Measurements from ENCODE around the gene NEMF. TPM values are rescaled to one million over a fixed set of nuclear protein-coding genes. Genes with fewer than 3 reads are reported as not detected.

NEMF gene
- total RNA-seq, 5 donors from 2014 or later (not counting 1 experiment from before 2014, with no cell fraction given): 73.0 to 106 (median 88.8) TPM

DNA sequence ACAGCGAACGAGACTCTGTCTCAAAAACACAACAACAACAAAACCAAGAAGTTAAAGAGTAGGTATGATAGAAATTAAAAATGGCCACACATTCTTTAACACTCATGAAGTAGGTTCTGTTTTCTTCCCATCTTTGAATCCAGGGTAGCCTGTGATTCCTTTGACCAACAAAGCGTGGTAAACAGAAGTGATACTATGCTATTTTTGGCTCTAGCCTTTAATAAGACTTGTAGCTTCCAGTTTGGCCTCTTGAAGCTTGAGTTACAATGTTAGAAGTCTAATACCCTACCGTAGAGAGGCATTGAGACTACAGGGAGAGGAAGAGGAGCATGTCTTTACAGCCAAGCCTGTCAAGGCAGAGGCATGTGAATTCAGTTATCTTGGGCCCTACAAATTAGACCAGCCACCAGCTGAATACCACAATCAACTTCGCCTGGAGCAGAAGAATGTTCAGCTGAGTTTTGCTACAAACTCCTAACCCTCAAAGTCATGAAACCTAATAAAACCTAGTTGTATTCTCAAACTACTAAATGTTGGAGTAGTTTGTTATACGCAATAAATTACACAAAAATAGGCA lies 4.9 kb upstream of the NEMF start:
- 100% methylated on average over 1 of the region's 6 CpGs for WGBS (ENCODE audit: insufficient coverage)
- ATAC-seq (replicated peaks in 1 of 4): no peak
- POLR2A ChIA-PET: interaction anchor here in 1 of 2 donors (0.5 to 0.7 kb wide), 2 partner anchors 82 to 249 kb away, joined by 3 to 15 read pairs; no protein-coding TSS in a partner anchor
- H3K27me3 ChIP-seq (replicated peaks in 1 of 2; ENCODE audit: control insufficient read depth in 2 of 2, extremely low read depth in 1 of 2, insufficient read depth in 2 of 2, low read length in 1 of 2): no peaks in the 10 kb centered on the region
- no peak overlapping the region for H3K27ac ChIP-seq (ENCODE audit: low read length)
- H3K36me3 ChIP-seq (ENCODE audit: control insufficient read depth in 2 of 2, extremely low read depth in 1 of 2, insufficient read depth in 1 of 2, low read length in 1 of 2): no peaks in the 10 kb centered on the region
- CTCF ChIA-PET: interaction anchor here in 1 of 2 donors (1.1 kb wide), 1 partner anchor 259 kb away, joined by 3 read pairs; the partner anchor contains the start of gene VCPKMT
- H3K9me3 ChIP-seq: no peaks in the 10 kb centered on the region
- peaks cover 7 to 21% of the 10 kb centered on the region in 2 experiments for H3K4me1 ChIP-seq (ENCODE audit: control insufficient read depth in 1 of 2, extremely low read depth in 1 of 2, insufficient read depth in 2 of 2, low read length in 2 of 2)
- Mint-ChIP-seq H3K27ac (no peak overlapping the region), H3K9me3 (no peaks in the 10 kb centered on the region), H3K4me3 (no peak overlapping the region), H3K36me3 (no peaks in the 10 kb centered on the region), H3K27me3 (peaks cover 0 to 4% of the 10 kb centered on the region in 2 donors), H3K4me1 (peaks cover 17 to 32% (median 27%) of the 10 kb centered on the region in 3 donors)
- DNase-seq: no peak
- no peak overlapping the region for H3K4me3 ChIP-seq (ENCODE audit: control insufficient read depth in 1 of 2, extremely low read depth in 1 of 2, low read length in 1 of 2)

DNA sequence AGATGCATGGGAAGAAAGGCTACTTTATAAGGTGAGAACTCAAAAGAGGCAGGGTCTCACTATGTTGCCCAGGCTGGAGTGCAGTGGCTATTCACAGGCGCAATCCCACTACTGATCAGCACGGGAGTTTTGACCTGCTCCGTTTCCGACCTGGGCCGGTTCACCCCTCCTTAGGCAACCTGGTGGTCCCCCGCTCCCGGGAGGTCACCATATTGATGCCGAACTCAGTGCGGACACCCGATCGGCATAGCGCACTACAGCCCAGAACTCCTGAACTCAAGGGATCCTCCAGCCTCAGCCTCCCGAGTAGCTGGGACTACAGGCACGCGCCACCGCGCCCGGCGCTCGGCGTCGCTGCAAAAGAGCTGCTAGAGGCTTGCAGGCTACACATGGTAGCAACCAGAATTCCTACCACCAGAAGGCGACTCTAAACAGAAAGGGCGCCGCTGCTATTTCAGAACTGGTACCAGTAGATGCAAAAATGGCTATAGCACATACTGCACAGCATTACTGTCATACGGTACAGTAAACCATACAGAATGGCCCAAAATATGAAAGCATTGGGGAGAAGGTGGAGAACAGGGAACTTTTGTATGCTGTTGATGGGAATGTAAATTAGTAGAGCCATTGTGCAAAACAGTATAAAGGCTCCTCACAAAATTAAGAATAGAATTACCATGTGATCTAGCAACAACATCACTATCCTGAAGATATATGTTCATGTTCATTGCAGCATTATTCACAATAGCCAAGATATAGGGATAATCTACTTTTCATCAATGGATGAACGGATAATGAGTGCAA lies 1.2 kb upstream of the NEMF start:
- ATAC-seq (replicated peaks in 1 of 4) (peak; percentile 67 to 76 (median 71)), DNase-seq (peak; percentile 51 to 84 (median 69))
- H3K36me3 Mint-ChIP-seq: peaks cover 10% of the 10 kb centered on the region
- H3K27me3 Mint-ChIP-seq: no peaks in the 10 kb centered on the region
- Histone ChIP-seq H3K4me3 (ENCODE audit: control insufficient read depth in 1 of 2, extremely low read depth in 1 of 2, low read length in 1 of 2) (peak overlapping the region; percentile 38 to 79), H3K27ac (ENCODE audit: low read length) (peak overlapping the region; percentile 36), H3K9me3 (no peaks in the 10 kb centered on the region), H3K36me3 (ENCODE audit: control insufficient read depth in 2 of 2, extremely low read depth in 1 of 2, insufficient read depth in 1 of 2, low read length in 1 of 2) (peaks cover 0 to 13% of the 10 kb centered on the region in 2 donors), H3K4me1 (ENCODE audit: control insufficient read depth in 1 of 2, extremely low read depth in 1 of 2, insufficient read depth in 2 of 2, low read length in 2 of 2) (peaks cover 11 to 19% of the 10 kb centered on the region in 2 experiments), H3K27me3 (replicated peaks in 1 of 2; ENCODE audit: control insufficient read depth in 2 of 2, extremely low read depth in 1 of 2, insufficient read depth in 2 of 2, low read length in 1 of 2) (no peaks in the 10 kb centered on the region)
- no peaks in the 10 kb centered on the region for H3K9me3 Mint-ChIP-seq
- peak overlapping the region; percentile 98 to 100 (median 99) for H3K4me3 Mint-ChIP-seq
- POLR2A ChIA-PET: interaction anchor here (0.5 to 3.8 kb wide), 4 partner anchors 8 to 272 kb away, joined by 3 to 33 read pairs (median 10); no protein-coding TSS in a partner anchor
- H3K27ac Mint-ChIP-seq: peak overlapping the region; percentile 84 to 97
- CTCF ChIA-PET: interaction anchor here (0.5 to 7.3 kb wide), 27 partner anchors 8 to 674 kb away, joined by 3 to 144 read pairs (median 6); partner anchors contain the start of genes MGAT2 (in 1 of the 2), RPL36AL (in 1 of the 2) and VCPKMT (in 1 of the 2)
- WGBS (ENCODE audit: insufficient coverage): 25% methylated on average over 20 of the region's 27 CpGs
- peaks cover 42 to 54% (median 45%) of the 10 kb centered on the region in 3 donors for H3K4me1 Mint-ChIP-seq

DNA sequence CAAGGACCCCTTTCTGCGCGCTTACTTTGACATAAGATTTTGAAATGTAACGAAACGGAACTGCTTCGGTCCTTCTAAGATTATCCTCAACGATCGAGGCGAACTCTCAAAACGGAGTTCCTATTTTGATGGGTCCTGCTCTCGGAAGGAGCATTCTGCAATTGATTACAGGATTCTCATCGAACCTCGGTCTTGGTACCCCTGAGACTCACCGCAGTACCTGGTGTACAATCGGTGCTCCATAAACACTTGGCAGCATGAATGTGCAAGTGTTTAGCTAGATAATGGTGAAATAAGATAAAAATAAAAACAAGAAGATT lies 530 bp upstream of the NEMF start:
- Mint-ChIP-seq H3K27me3 (no peaks in the 10 kb centered on the region), H3K4me3 (peak overlapping the region; percentile 98 to 100 (median 99)), H3K4me1 (peaks cover 43 to 55% (median 45%) of the 10 kb centered on the region in 3 donors), H3K9me3 (no peaks in the 10 kb centered on the region), H3K27ac (peak overlapping the region; percentile 96 to 97), H3K36me3 (peaks cover 11% of the 10 kb centered on the region)
- H3K4me3 ChIP-seq (ENCODE audit: control insufficient read depth in 1 of 2, extremely low read depth in 1 of 2, low read length in 1 of 2): peak overlapping the region; percentile 79 to 96
- peaks cover 0 to 14% of the 10 kb centered on the region in 2 donors for H3K36me3 ChIP-seq (ENCODE audit: control insufficient read depth in 2 of 2, extremely low read depth in 1 of 2, insufficient read depth in 1 of 2, low read length in 1 of 2)
- ATAC-seq (replicated peaks in 1 of 4): peak; percentile 5 to 27 (median 12)
- DNase-seq: no peak
- H3K9me3 ChIP-seq: no peaks in the 10 kb centered on the region
- H3K27ac ChIP-seq (ENCODE audit: low read length): peak overlapping the region; percentile 73
- no peaks in the 10 kb centered on the region for H3K27me3 ChIP-seq (replicated peaks in 1 of 2; ENCODE audit: control insufficient read depth in 2 of 2, extremely low read depth in 1 of 2, insufficient read depth in 2 of 2, low read length in 1 of 2)
- CTCF ChIA-PET: interaction anchor here (0.6 to 7.3 kb wide), 33 partner anchors 9 to 675 kb away, joined by 3 to 144 read pairs (median 7); partner anchors contain the start of genes VCPKMT (in 2 of the 2), MGAT2 (in 1 of the 2), RPL36AL (in 1 of the 2) and RPS29 (in 1 of the 2)
- POLR2A ChIA-PET: interaction anchor here (0.5 to 3.8 kb wide), 5 partner anchors 9 to 271 kb away, joined by 3 to 33 read pairs (median 6); no protein-coding TSS in a partner anchor
- peaks cover 11 to 19% of the 10 kb centered on the region in 2 experiments for H3K4me1 ChIP-seq (ENCODE audit: control insufficient read depth in 1 of 2, extremely low read depth in 1 of 2, insufficient read depth in 2 of 2, low read length in 2 of 2)
- 0% methylated on average over 12 of the region's 14 CpGs for WGBS (ENCODE audit: insufficient coverage)

DNA sequence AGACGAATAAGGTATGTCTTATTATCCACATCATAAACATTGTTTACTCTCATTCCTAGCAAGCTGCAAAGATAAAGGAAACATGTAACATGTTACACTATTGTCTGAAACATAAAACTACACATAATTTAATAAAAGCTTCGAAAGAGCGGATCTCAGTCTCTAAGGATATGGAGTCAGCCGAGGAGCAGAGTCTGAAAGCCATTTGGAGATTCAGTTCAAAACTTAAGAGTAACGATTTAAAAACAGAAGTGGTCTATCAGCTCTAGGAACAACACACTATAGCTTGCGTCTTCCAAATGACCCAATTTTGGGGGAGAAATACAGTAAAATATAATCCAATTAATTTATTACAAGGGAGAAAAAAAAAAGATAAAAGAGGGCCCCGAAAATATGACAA lies 775 bp downstream of the NEMF start:
- no peaks in the 10 kb centered on the region for H3K9me3 Mint-ChIP-seq
- DNase-seq (no peak), ATAC-seq (replicated peaks in 1 of 4) (no peak)
- POLR2A ChIA-PET: interaction anchor here (0.5 to 3.8 kb wide), 22 partner anchors 10 to 266 kb away, joined by 3 to 33 read pairs (median 3); partner anchors contain the start of gene LRR1 (in 1 of the 2)
- H3K4me1 Mint-ChIP-seq: peaks cover 44 to 55% (median 45%) of the 10 kb centered on the region in 3 donors
- H3K27ac Mint-ChIP-seq: peak overlapping the region; percentile 96 to 97
- peak overlapping the region; percentile 73 for H3K27ac ChIP-seq (ENCODE audit: low read length)
- no peaks in the 10 kb centered on the region for H3K27me3 Mint-ChIP-seq
- no peaks in the 10 kb centered on the region for H3K27me3 ChIP-seq (replicated peaks in 1 of 2; ENCODE audit: control insufficient read depth in 2 of 2, extremely low read depth in 1 of 2, insufficient read depth in 2 of 2, low read length in 1 of 2)
- peaks cover 11 to 19% of the 10 kb centered on the region in 2 experiments for H3K4me1 ChIP-seq (ENCODE audit: control insufficient read depth in 1 of 2, extremely low read depth in 1 of 2, insufficient read depth in 2 of 2, low read length in 2 of 2)
- WGBS (ENCODE audit: insufficient coverage): 0% methylated on average over 2 of the region's 7 CpGs
- peak overlapping the region; percentile 98 to 100 (median 99) for H3K4me3 Mint-ChIP-seq
- H3K9me3 ChIP-seq: no peaks in the 10 kb centered on the region
- CTCF ChIA-PET: interaction anchor here (0.5 to 7.3 kb wide), 40 partner anchors 8 to 341 kb away, joined by 3 to 144 read pairs (median 4); partner anchors contain the start of genes VCPKMT (in 2 of the 2), DNAAF2 (in 1 of the 2), KLHDC2 (in 1 of the 2) and MGAT2 (in 1 of the 2)
- peak overlapping the region; percentile 79 to 96 for H3K4me3 ChIP-seq (ENCODE audit: control insufficient read depth in 1 of 2, extremely low read depth in 1 of 2, low read length in 1 of 2)
- H3K36me3 Mint-ChIP-seq: peaks cover 11% of the 10 kb centered on the region
- H3K36me3 ChIP-seq (ENCODE audit: control insufficient read depth in 2 of 2, extremely low read depth in 1 of 2, insufficient read depth in 1 of 2, low read length in 1 of 2): peaks cover 0 to 17% of the 10 kb centered on the region in 2 donors

DNA sequence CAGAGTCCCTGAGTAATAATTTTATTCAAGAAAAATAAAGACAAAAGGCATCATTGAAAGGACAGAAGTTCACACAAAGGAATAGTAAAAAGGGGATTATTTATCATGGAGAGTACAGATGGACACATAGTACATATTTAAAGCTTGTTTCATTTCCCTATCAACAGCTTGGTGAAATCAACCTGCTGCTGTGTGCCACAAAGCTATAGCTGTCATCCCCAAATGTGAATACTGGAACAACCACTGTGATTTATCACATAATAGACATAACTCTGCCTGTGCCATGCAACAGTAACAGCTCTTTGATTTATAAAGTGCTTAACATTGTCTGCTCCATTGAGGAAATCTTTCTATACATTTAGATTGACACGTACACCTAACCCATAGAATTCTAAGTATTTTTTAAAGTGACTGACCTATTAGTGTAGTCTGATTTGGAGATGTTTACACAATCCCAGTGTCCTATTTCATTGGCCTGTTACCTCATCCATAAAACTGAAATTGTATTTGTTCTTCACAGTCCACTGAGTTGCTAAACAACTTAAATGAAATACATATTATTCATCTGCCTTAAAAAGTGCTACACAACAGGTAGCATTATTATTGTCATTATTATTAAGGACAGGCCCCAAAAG lies 3.3 kb downstream of the NEMF start:
- H3K27ac Mint-ChIP-seq: peak overlapping the region; percentile 57 to 66
- H3K4me3 ChIP-seq (ENCODE audit: control insufficient read depth in 1 of 2, extremely low read depth in 1 of 2, low read length in 1 of 2): no peak overlapping the region
- peaks cover 0 to 32% of the 10 kb centered on the region in 2 donors for H3K36me3 ChIP-seq (ENCODE audit: control insufficient read depth in 2 of 2, extremely low read depth in 1 of 2, insufficient read depth in 1 of 2, low read length in 1 of 2)
- H3K4me1 ChIP-seq (ENCODE audit: control insufficient read depth in 1 of 2, extremely low read depth in 1 of 2, insufficient read depth in 2 of 2, low read length in 2 of 2): peaks cover 11 to 19% of the 10 kb centered on the region in 2 experiments
- peaks cover 44 to 55% (median 47%) of the 10 kb centered on the region in 3 donors for H3K4me1 Mint-ChIP-seq
- DNase-seq (no peak), ATAC-seq (replicated peaks in 1 of 4) (no peak)
- peaks cover 20% of the 10 kb centered on the region for H3K36me3 Mint-ChIP-seq
- H3K27me3 Mint-ChIP-seq: no peaks in the 10 kb centered on the region
- H3K9me3 ChIP-seq: no peaks in the 10 kb centered on the region
- H3K27me3 ChIP-seq (replicated peaks in 1 of 2; ENCODE audit: control insufficient read depth in 2 of 2, extremely low read depth in 1 of 2, insufficient read depth in 2 of 2, low read length in 1 of 2): no peaks in the 10 kb centered on the region
- H3K9me3 Mint-ChIP-seq: no peaks in the 10 kb centered on the region
- ChIA-PET POLR2A (interaction anchor here (0.5 to 1.0 kb wide), 5 partner anchors 12 to 263 kb away, joined by 3 to 9 read pairs (median 4); no protein-coding TSS in a partner anchor), CTCF (interaction anchor here (0.7 to 7.3 kb wide), 4 partner anchors 13 to 388 kb away, joined by 3 to 144 read pairs (median 6); partner anchors contain the start of gene KLHDC2 (in 1 of the 2))
- H3K27ac ChIP-seq (ENCODE audit: low read length): no peak overlapping the region
- WGBS (ENCODE audit: insufficient coverage): no CpG with 5 or more reads among the region's 1 CpG
- no peak overlapping the region for H3K4me3 Mint-ChIP-seq

Data from T-cell (primary cell).